IPS DF 6.9 (cell line): ENCODE measurements around the gene TTC28.
"Not testable (repeated sequence)": the region's sequence is repeated elsewhere in the genome, so short reads cannot be mapped to it uniquely, and the experiment has no call there.

Experiments
- DNase-seq: peaks from one replicate; pipeline ENCODE4 v3.0.0-alpha.2; 2013; ENCODE audit warnings: low read depth, low spot score
- H3K27ac ChIP-seq: one replicate; pipeline ENCODE4 v1.5.1; 2013; ENCODE audit warnings: low read length, control low read depth
- H3K27me3 ChIP-seq: 2 replicates; pipeline ENCODE4 v1.6.1; 2013; ENCODE audit warnings: mild to moderate bottlenecking, low read length; ENCODE audit not compliant: control insufficient read depth, insufficient read depth
- H3K36me3 ChIP-seq: 2 replicates; pipeline ENCODE4 v1.6.1; 2013; ENCODE audit warnings: low read length; ENCODE audit not compliant: control insufficient read depth, insufficient read depth
- H3K4me1 ChIP-seq: 2 replicates; pipeline ENCODE4 v1.6.1; 2013; ENCODE audit warnings: low read length; ENCODE audit not compliant: control insufficient read depth, insufficient read depth
- H3K4me3 ChIP-seq: 2 replicates; pipeline ENCODE4 v1.5.1; 2013; ENCODE audit warnings: mild to moderate bottlenecking, low read length
- H3K9me3 ChIP-seq: 2 replicates; pipeline ENCODE4 v1.6.1; 2013; ENCODE audit warnings: low read length, inconsistent platforms; ENCODE audit not compliant: control insufficient read depth, insufficient read depth
- WGBS: extraction: QIAGEN DNeasy Blood & Tissue Kit; methylation state at CpG from one replicate; pipeline ENCODE4 v1.1.7; 2013; ENCODE audit warnings: mixed read lengths, missing lambda C conversion rate; ENCODE audit not compliant: insufficient read length, insufficient coverage; 5-methylcytosine and 5-hydroxymethylcytosine counted together

TTC28 gene

GRCh38 chr22:28365371-28365770, 314.3 kb downstream of the TTC28 start:
- Histone ChIP-seq H3K9me3 (peaks cover 1% of the 10 kb centered on the region; the same call in 1 of the 2 replicates), H3K4me1 (no peaks in the 10 kb centered on the region), H3K36me3 (no peaks in the 10 kb centered on the region), H3K27ac (no peak overlapping the region), H3K27me3 (no peaks in the 10 kb centered on the region), H3K4me3 (no peak overlapping the region)
- DNase-seq = no peak
- no CpG with 5 or more reads among the region's 1 CpG for WGBS

DNA sequence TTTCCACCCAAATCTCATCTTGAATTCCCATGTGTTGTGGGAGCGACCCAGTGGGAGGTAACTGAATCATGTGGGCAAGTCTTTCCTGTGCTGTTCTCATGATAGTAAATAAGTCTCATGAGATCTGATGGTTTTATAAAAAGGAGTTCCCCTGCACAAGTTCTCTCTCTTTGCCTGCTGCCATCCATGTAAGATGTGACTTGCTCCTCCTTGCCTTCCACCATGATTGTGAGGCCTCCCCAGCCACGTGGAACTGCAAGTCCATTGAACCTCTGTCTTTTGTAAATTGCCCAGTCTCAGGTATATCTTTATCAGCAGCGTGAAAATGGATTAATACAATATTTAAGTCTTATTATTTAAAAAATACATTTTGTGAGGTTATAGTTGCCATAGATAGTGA, 315.5 kb downstream of the TTC28 start:
- not testable (repeated sequence) for DNase-seq, H3K27me3 ChIP-seq, H3K4me3 ChIP-seq, H3K27ac ChIP-seq, H3K4me1 ChIP-seq, H3K36me3 ChIP-seq, H3K9me3 ChIP-seq
- no CpG with 5 or more reads among the region's 3 CpGs for WGBS

- Histone ChIP-seq H3K27me3 (no peaks in the 10 kb centered on the region), H3K9me3 (peaks cover 1% of the 10 kb centered on the region; the same call in 1 of the 2 replicates), H3K4me1 (no peaks in the 10 kb centered on the region), H3K27ac (no peak overlapping the region), H3K36me3 (no peaks in the 10 kb centered on the region), H3K4me3 (no peak overlapping the region)
- no peak for DNase-seq
Observed at GRCh38 chr22:28360939-28361338, 318.7 kb downstream of the TTC28 start.

DNA sequence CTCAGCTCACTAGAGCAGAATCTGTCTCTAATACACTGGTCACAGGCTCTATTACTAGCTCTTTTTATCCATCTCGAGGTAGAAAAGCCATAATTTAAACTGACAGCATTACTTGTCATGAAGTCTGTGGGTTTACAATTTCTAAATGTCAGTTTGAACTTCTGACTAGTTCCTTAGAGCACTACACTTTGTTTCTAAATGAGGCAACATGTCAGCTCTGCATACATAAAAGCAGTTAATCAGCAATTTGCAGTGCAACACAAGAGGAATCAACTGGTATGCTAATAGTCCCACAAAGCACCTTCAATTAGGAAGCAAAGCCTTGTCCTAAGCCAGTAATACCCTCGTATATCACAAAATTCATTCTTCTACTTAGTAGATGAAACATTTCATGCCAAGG, 321.3 kb downstream of the TTC28 start:
- no peaks in the 10 kb centered on the region for H3K27me3 ChIP-seq
- no peaks in the 10 kb centered on the region for H3K9me3 ChIP-seq
- no peak for DNase-seq
- H3K27ac ChIP-seq = no peak overlapping the region
- H3K36me3 ChIP-seq = no peaks in the 10 kb centered on the region
- no peaks in the 10 kb centered on the region for H3K4me1 ChIP-seq
- no peak overlapping the region for H3K4me3 ChIP-seq
- no CpG with 5 or more reads among the region's 2 CpGs for WGBS

DNA sequence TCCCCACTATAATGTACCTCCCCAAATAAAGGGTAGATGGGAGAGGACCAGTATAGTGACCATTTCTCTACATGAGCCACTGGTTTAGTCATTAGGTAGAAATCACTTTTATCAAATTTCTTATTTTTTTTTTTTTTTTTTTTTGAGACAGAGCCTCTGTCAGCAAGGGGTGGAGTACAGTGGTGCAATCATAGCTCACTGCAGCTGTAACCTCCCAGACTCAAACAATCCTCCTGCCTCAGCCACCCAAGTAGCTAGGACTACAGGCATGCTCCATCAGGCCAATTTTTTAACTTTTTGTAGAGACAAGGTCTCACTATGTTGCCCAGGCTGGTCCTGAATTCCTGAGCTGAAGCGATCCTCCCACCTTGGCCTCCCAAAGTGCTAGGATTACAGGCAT, 322.4 kb downstream of the TTC28 start:
- Histone ChIP-seq H3K4me3 (no peak overlapping the region), H3K36me3 (no peaks in the 10 kb centered on the region), H3K4me1 (no peaks in the 10 kb centered on the region), H3K27ac (no peak overlapping the region), H3K27me3 (no peaks in the 10 kb centered on the region), H3K9me3 (no peaks in the 10 kb centered on the region)
- WGBS = no CpG with 5 or more reads among the region's 1 CpG
- DNase-seq = no peak

DNA sequence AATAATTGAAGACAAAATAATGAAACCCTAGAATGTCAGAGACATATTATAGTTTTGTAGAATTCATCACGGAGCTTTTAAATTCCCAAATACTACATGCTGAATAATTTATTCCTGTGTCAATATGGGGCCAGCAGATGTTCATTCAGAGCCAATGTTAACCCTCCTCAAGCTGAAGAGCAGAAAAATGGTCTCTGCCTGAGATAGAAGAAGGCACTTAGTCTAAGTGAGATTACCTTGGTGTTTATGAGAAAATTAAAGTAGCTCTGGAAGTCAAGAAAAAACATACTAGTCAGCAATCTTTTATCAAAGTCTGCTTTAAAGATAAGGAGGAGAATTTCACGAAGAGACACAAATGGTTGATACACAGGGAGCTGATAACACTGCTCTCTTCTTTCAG, 328.2 kb downstream of the TTC28 start:
- Histone ChIP-seq H3K27ac (no peak overlapping the region), H3K4me1 (no peaks in the 10 kb centered on the region), H3K27me3 (no peaks in the 10 kb centered on the region), H3K36me3 (no peaks in the 10 kb centered on the region), H3K9me3 (no peaks in the 10 kb centered on the region), H3K4me3 (no peak overlapping the region)
- no CpG with 5 or more reads among the region's 2 CpGs for WGBS
- no peak for DNase-seq

DNA sequence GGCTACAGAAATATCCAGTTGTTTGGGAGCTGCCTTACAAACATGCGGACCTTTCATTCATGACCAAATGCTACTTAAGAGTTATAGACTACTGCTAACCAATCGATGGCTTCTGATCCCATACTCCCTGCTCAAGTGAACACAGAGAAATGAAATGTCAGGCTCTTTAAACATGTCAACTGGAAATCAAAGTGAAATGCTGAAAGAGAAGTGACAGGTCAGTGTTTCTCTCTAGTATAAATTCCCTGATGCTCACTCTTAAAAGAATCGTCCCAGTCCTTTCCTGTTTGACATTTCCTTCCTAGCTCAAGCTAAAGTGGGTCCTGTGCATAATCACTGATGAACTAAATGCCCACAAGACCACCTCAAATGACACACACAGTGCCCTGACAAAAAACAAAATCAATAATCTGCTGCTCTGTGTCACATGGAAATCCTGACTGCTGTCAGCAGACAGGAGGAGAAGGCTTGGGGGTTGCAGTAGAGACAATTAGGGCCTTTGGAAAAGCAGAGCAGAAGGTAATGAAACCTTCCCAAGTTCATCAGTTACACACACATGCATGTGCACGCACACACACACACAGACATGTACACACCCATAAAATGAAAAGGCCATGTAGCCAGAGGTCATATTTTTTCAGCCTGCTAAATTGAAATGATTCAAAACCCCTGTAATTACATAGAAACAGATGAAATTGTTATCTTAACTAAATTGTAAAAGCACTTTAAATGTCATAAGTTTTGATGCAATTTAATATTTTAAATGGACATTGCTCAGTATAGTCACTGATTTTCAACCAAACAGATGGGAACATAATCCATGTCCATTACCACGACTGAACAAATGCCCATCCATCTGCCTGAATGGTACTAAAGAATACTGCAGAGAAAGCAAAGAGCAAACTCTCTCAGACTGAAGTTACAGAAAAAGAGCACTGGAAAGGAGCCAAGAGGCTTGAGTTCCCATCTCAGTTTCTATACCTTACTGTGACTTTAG, 330.7 kb downstream of the TTC28 start:
- Histone ChIP-seq H3K36me3 (no peaks in the 10 kb centered on the region), H3K9me3 (no peaks in the 10 kb centered on the region), H3K27ac (no peak overlapping the region), H3K4me1 (no peaks in the 10 kb centered on the region), H3K4me3 (no peak overlapping the region), H3K27me3 (no peaks in the 10 kb centered on the region)
- DNase-seq = no peak
- WGBS = no CpG with 5 or more reads among the region's 5 CpGs

DNA sequence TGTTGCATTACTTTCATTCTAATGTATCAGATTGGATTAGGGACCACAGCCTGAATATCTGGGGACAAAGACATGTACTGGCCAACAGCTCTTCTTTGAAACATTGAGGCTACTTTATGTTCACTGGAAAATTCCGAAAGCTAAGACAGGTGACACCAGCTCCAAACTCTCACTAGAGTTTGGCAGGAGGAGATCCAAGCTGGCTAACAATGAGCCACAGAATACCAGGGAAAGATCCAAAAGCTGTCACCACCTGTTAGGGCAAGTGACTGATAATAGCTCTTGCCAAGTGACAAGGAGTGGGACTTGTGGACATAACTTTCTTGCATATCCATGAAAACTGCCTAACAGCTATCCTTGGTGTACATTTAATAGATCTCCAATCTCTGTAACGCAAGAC, 333.3 kb downstream of the TTC28 start:
- no peaks in the 10 kb centered on the region for H3K9me3 ChIP-seq
- H3K27me3 ChIP-seq = no peaks in the 10 kb centered on the region
- no peak overlapping the region for H3K27ac ChIP-seq
- H3K4me3 ChIP-seq = no peak overlapping the region
- WGBS = no CpG with 5 or more reads among the region's 2 CpGs
- no peaks in the 10 kb centered on the region for H3K36me3 ChIP-seq
- no peaks in the 10 kb centered on the region for H3K4me1 ChIP-seq
- DNase-seq = no peak

- DNase-seq = no peak
- H3K9me3 ChIP-seq = no peaks in the 10 kb centered on the region
- no peak overlapping the region for H3K27ac ChIP-seq
- no peaks in the 10 kb centered on the region for H3K27me3 ChIP-seq
- no CpG with 5 or more reads among the region's 7 CpGs for WGBS
- no peaks in the 10 kb centered on the region for H3K4me1 ChIP-seq
- H3K36me3 ChIP-seq = no peaks in the 10 kb centered on the region
- H3K4me3 ChIP-seq = no peak overlapping the region
Observed at GRCh38 chr22:28344918-28345703, 334.5 kb downstream of the TTC28 start.

DNA sequence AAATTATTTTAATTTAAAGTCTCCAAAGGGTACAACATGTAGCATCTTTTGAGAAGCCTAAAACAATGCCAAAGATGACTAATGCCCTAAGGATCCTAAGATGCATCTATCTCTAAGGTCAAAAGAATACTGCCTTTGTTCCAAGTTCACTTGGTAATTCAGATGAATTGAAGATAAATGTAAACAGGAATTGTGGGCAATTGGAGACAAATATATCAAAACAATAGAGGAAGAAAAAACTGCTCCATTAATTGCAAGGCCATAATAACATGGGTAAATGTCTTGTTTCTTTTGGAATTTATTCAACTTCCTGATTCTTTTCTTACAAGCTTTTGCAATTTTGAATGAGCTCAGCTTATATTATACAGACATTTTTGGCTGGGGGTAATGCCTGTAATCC, 338.6 kb downstream of the TTC28 start:
- no peaks in the 10 kb centered on the region for H3K36me3 ChIP-seq
- H3K4me3 ChIP-seq = no peak overlapping the region
- no peaks in the 10 kb centered on the region for H3K27me3 ChIP-seq
- DNase-seq = no peak
- H3K27ac ChIP-seq = no peak overlapping the region
- H3K4me1 ChIP-seq = no peaks in the 10 kb centered on the region
- no peaks in the 10 kb centered on the region for H3K9me3 ChIP-seq
